ENCODE results near the gene C2orf81. TPM values are rescaled to one million over a fixed set of nuclear protein-coding genes. Genes with fewer than 3 reads are reported as not detected.

C2orf81 gene
- polyA plus RNA-seq, 1 experiment, result 0.67 TPM

DNA sequence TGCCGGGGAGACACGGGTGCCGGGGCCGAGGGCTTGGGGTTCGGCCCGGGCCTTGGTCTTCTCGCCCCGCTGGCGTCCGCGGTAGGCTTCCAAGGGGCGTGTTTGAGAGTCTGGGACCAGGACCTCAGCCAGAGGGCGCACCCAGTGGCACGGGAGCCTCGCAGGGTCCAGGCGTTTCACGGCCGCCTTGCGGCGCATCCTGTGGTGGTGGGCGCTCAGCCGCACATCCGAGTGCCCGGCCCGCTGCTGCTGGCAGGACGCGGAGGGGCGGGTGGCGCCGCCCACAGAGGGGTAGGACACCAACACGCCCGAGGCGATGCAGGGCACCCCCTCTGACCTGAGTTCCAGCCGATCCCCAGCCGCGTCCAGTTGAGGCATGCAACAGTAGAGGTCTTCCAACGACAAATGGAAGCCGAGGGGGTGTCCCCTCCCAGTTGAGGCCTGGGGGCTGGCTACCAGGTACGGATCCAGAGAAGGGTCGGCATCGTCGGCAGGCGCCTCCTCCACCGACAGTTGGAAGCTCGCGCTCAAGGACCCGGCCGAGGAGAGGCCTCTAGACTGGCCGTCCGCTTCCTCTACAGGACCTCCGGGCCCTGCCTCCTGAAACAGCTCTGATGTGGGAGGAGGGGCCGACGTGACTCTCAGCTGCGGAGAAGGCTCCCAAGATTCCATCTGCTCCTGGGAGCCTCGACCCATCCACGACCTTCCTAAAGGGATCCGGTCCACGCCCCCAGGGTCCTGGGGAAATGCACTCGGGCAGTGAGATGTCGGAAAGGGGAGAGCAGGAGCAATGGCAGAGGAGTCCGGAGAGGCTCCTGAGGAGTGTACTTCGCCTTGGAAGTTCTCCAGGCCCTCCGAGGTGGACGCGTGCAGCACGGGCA, 6.3 kb downstream of the C2orf81 start:
- Histone ChIP-seq H3K36me3 (ENCODE audit: control insufficient read depth, insufficient read depth, low read length) (no peaks in the 10 kb centered on the region), H3K4me3 (ENCODE audit: low read depth, low read length) (peak overlapping the region; percentile 34), H3K27me3 (ENCODE audit: control insufficient read depth, insufficient read depth, low read length) (no peaks in the 10 kb centered on the region)
- no peak for DNase-seq (ENCODE audit: low read depth)
- CTCF ChIA-PET, result interaction anchor here (1.1 to 2.2 kb wide), 3 partner anchors 14 to 171 kb away, joined by 3 to 10 read pairs (median 3); no protein-coding TSS in a partner anchor
- TF ChIP-seq, protein P1, sequence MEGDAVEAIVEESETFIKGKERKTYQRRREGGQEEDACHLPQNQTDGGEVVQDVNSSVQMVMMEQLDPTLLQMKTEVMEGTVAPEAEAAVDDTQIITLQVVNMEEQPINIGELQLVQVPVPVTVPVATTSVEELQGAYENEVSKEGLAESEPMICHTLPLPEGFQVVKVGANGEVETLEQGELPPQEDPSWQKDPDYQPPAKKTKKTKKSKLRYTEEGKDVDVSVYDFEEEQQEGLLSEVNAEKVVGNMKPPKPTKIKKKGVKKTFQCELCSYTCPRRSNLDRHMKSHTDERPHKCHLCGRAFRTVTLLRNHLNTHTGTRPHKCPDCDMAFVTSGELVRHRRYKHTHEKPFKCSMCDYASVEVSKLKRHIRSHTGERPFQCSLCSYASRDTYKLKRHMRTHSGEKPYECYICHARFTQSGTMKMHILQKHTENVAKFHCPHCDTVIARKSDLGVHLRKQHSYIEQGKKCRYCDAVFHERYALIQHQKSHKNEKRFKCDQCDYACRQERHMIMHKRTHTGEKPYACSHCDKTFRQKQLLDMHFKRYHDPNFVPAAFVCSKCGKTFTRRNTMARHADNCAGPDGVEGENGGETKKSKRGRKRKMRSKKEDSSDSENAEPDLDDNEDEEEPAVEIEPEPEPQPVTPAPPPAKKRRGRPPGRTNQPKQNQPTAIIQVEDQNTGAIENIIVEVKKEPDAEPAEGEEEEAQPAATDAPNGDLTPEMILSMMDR (IDR thresholded peaks at IDR 0.05; ENCODE audit: insufficient read depth, low read depth, low read length), result peak; percentile 38
- POLR2A ChIA-PET, result no interaction called here

DNA sequence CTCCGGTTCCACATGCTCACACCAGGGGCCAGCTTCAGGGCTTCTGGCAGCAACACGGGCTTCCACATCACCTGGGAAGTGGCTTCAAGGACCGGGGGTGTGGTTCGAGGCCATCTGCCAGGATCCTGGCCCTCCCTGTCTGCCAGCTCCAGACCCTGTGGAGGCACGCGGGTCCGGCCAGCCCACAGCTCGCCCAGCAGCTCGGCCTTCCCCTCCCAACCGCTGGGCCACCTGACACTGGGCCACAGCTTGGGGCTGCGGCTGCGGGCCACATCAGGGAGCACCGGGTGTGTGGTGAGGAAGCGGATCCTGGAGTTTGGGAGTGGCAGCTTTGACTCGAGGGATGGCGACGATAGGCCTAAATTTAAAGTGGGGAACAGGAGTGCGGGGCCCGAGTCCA, 7.0 kb downstream of the C2orf81 start:
- H3K27me3 ChIP-seq (ENCODE audit: control insufficient read depth, insufficient read depth, low read length), result no peaks in the 10 kb centered on the region
- TF ChIP-seq, protein P1 (IDR thresholded peaks at IDR 0.05; ENCODE audit: insufficient read depth, low read depth, low read length), result no peak
- no peak for DNase-seq (ENCODE audit: low read depth)
- peak overlapping the region; percentile 34 for H3K4me3 ChIP-seq (ENCODE audit: low read depth, low read length)
- H3K36me3 ChIP-seq (ENCODE audit: control insufficient read depth, insufficient read depth, low read length), result no peaks in the 10 kb centered on the region
- CTCF ChIA-PET, result interaction anchor here (1.3 to 2.2 kb wide), 3 partner anchors 14 to 590 kb away, joined by 3 to 10 read pairs (median 3); no protein-coding TSS in a partner anchor
- POLR2A ChIA-PET, result interaction anchor here (0.6 kb wide), 1 partner anchor 13 kb away, joined by 5 read pairs; no protein-coding TSS in a partner anchor

DNA sequence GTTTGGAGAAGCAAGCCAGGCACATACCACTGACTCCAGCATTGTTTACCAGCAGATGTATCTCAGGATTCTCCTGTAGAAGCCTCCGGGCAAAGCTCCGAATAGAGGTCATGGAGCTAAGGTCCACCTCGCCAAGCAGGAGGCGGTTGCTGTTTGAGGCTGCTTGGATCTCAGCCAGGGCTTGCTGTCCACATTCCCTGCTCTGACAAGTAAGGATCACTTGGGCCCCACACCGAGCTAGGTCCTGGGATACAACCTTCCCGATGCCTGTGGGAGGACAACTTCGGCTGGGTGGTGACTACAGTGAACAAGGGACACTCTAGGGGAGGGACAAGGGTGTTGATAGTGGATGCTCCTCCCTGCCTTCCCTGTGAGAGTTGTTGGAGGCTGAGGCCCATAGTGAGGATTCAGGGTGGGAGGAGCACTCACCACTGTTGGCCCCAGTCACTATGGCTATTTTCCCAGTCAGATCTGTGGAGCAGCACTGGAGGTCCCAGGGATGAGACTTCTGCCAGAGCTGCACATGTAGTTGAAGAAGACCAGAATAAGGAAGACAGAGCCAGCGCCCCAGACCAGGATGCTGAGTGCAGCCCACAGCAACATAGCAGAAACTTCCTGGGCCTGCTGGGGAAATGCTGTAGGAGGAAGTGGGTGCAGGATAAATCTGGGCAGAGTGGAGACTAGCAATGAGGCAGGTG, 8.3 kb downstream of the C2orf81 start:
- no peaks in the 10 kb centered on the region for H3K36me3 ChIP-seq (ENCODE audit: control insufficient read depth, insufficient read depth, low read length)
- TF ChIP-seq, protein P1 (IDR thresholded peaks at IDR 0.05; ENCODE audit: insufficient read depth, low read depth, low read length), result no peak
- DNase-seq (ENCODE audit: low read depth), result no peak
- no peak overlapping the region for H3K4me3 ChIP-seq (ENCODE audit: low read depth, low read length)
- CTCF ChIA-PET, result interaction anchor here (1.3 to 1.4 kb wide), 2 partner anchors 12 to 589 kb away, joined by 3 read pairs; no protein-coding TSS in a partner anchor
- no peaks in the 10 kb centered on the region for H3K27me3 ChIP-seq (ENCODE audit: control insufficient read depth, insufficient read depth, low read length)
- POLR2A ChIA-PET, result no interaction called here

DNA sequence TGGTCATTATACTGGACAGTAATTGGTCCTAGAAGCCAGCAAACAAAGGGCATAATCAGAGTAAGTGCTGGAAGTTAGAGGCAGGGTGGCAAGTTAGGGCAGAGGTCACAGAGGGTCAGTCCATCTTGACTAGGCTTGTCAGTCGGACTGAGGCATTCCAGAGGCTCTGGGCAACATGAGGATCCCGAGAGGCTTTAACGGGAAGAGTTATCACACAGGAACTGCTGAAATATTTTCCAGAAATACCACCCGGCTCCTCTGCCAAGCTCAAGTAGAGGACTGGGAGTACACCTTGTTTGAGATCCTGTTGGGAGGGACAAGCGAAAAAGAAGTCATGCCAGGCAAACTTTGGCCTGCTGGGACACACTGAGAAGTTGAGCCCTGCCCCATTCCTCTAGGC, 13.7 kb downstream of the C2orf81 start:
- DNase-seq (ENCODE audit: low read depth), result no peak
- no peaks in the 10 kb centered on the region for H3K36me3 ChIP-seq (ENCODE audit: control insufficient read depth, insufficient read depth, low read length)
- CTCF ChIA-PET, result interaction anchor here (0.6 to 1.6 kb wide), 5 partner anchors 14 to 178 kb away, joined by 3 to 4 read pairs (median 3); partner anchors contain the start of genes CCDC142 and TTC31
- POLR2A ChIA-PET, result no interaction called here
- TF ChIP-seq, protein P1 (IDR thresholded peaks at IDR 0.05; ENCODE audit: insufficient read depth, low read depth, low read length), result no peak
- H3K27me3 ChIP-seq (ENCODE audit: control insufficient read depth, insufficient read depth, low read length), result no peaks in the 10 kb centered on the region
- H3K4me3 ChIP-seq (ENCODE audit: low read depth, low read length), result no peak overlapping the region

DNA sequence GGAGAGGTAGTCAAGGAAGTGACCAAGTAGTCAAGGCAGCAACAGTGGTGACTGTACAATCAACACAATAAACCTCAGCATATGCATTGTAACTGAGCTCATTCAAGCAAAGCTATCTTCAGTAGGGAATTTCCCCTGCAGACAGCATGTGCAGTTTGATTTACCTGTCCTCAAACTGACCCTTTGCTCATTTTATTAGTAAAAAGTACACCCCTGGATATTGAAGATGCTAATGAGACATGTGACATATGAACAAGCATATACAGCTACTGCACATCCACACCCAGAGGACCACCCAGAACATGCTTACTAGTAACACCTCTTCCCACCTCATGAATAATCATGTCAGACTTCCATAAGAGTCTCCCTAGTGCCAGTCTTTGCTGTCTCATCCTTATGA, 15.4 kb downstream of the C2orf81 start:
- no peaks in the 10 kb centered on the region for H3K27me3 ChIP-seq (ENCODE audit: control insufficient read depth, insufficient read depth, low read length)
- TF ChIP-seq, protein P1 (IDR thresholded peaks at IDR 0.05; ENCODE audit: insufficient read depth, low read depth, low read length), result no peak
- ChIA-PET POLR2A (no interaction called here), CTCF (no interaction called here)
- H3K36me3 ChIP-seq (ENCODE audit: control insufficient read depth, insufficient read depth, low read length), result no peaks in the 10 kb centered on the region
- H3K4me3 ChIP-seq (ENCODE audit: low read depth, low read length), result no peak overlapping the region
- no peak for DNase-seq (ENCODE audit: low read depth)
